Erythroblast (primary cell): ENCODE data around the gene PLXNC1.

ENCODE experiments used
- GATA1 ChIP-seq: IDR thresholded peaks from 2 replicates; pipeline ENCODE4 v1.6.1; 2011; ENCODE audit warnings: low read depth, mild to moderate bottlenecking, control low read depth, low read length, moderate library complexity
- POLR2A ChIP-seq: IDR thresholded peaks from 2 replicates; pipeline ENCODE4 v1.6.1; 2011; ENCODE audit warnings: mild to moderate bottlenecking, low read length

GRCh38 chr12:94211021-94211420 is 62.6 kb downstream of the PLXNC1 start:
- no peak for TF ChIP-seq POLR2A
- TF ChIP-seq GATA1, result no peak
